GM12878 (cell line): Measurements from ENCODE around the gene YEATS2. TPM values are rescaled to one million over a fixed set of nuclear protein-coding genes. Genes with fewer than 3 reads are reported as not detected.

Experiments used
- ATAC-seq: fragments of 200-7000 bp; cut with Tn5 transposase; 3 replicates; pipeline ENCODE4 v1.9.1; 2020; ENCODE audit warnings: mild to moderate bottlenecking, moderate library complexity
- BruUV-seq: library from RNA; stranded (reverse); fragments of 400-500 nt; replicated peaks from 2 replicates; lab custom pipeline; 2021; lab: Mats Ljungman, UMichigan
- CTCF ChIA-PET: fragments of 300-600 bp; sonication (Branson Sonifier 250); formaldehyde crosslinking; extraction: SDS; loops from one replicate; lab custom pipeline; 2021; ENCODE audit warnings: inconsistent platforms; lab: Yijun Ruan, JAX
- POLR2A ChIA-PET: fragments of 350-600 bp; formaldehyde crosslinking; extraction: SDS; loops from one replicate; lab custom pipeline; 2021; ENCODE audit warnings: inconsistent platforms; lab: Charles Lee
- RAD21 ChIA-PET: fragments of 300-600 bp; sonication (Branson Sonifier 250); formaldehyde crosslinking; loops from one replicate; lab custom pipeline; 2023; ENCODE audit warnings: antibody characterized with exemption; ENCODE audit not compliant: unreplicated experiment; lab: Charles Lee
- SMC1A ChIA-PET: fragments of 300-600 bp; sonication (Branson Sonifier 250); formaldehyde crosslinking; loops from one replicate; lab custom pipeline; 2023; ENCODE audit not compliant: unreplicated experiment, uncharacterized antibody; lab: Charles Lee
- DNase-seq: peaks from one replicate; pipeline ENCODE4 v3.0.0-alpha.2; 2011; ENCODE audit warnings: low read depth, low spot score
- FAIRE-seq: peaks from 3 replicates; lab custom pipeline; 2011; peaks lifted over from hg19 to GRCh38; lab: Jason Lieb, UNC
- H2AFZ ChIP-seq: 2 replicates; pipeline ENCODE4 v1.6.0; 2011; ENCODE audit warnings: low read depth, low read length, control low read depth; ENCODE audit not compliant: control insufficient read depth
- H3K27ac ChIP-seq: 2 replicates; pipeline ENCODE4 v1.5.1; 2011; ENCODE audit warnings: control low read depth; ENCODE audit not compliant: control insufficient read depth, insufficient read depth
- H3K27me3 ChIP-seq, 2 experiments: replicated peaks in 1 of 2; 2 replicates each; pipeline versions ENCODE4 v1.6.0 to v1.6.1; 2011; ENCODE audit warnings: low read length in 1 of 2; ENCODE audit not compliant: control insufficient read depth in 2 of 2, insufficient read depth in 2 of 2
- H3K36me3 ChIP-seq, 2 experiments: 2 replicates each; pipeline ENCODE4 v1.5.1; 2011; ENCODE audit warnings: low read length in 1 of 2; ENCODE audit not compliant: control insufficient read depth in 2 of 2, insufficient read depth in 2 of 2
- H3K4me1 ChIP-seq: 2 replicates; pipeline ENCODE4 v1.6.1; 2011; ENCODE audit warnings: mild to moderate bottlenecking, low read length, moderate library complexity, mixed read lengths; ENCODE audit not compliant: control insufficient read depth, insufficient read depth
- H3K4me2 ChIP-seq: 2 replicates; pipeline ENCODE4 v1.6.0; 2011; ENCODE audit warnings: control low read depth; ENCODE audit not compliant: control insufficient read depth, insufficient read depth
- H3K4me3 ChIP-seq: fragments of 200-600 bp; sonication (generic); 2 replicates; pipeline ENCODE4 v1.5.1; 2016
- H3K79me2 ChIP-seq: 2 replicates; pipeline ENCODE4 v1.6.0; 2011; ENCODE audit warnings: low read length; ENCODE audit not compliant: control insufficient read depth, insufficient read depth
- H3K9ac ChIP-seq: 2 replicates; pipeline ENCODE4 v1.8.0; 2011; ENCODE audit warnings: low read length, control low read depth, mixed read lengths; ENCODE audit not compliant: control insufficient read depth, insufficient read depth
- H3K9me3 ChIP-seq: replicated peaks from 3 replicates; pipeline ENCODE4 v1.5.1; 2011; ENCODE audit warnings: mild to moderate bottlenecking, low read length; ENCODE audit not compliant: control insufficient read depth, insufficient read depth
- H4K20me1 ChIP-seq: 2 replicates; pipeline ENCODE4 v1.6.0; 2011; ENCODE audit not compliant: control insufficient read depth, insufficient read depth
- CREM ChIP-seq: IDR thresholded peaks from 2 replicates; pipeline ENCODE4 v1.6.1; 2014; ENCODE audit warnings: antibody characterized with exemption, low read depth
- FOXM1 ChIP-seq: IDR thresholded peaks from 2 replicates; pipeline ENCODE4 v1.6.1; 2012; ENCODE audit warnings: low read depth, mild to moderate bottlenecking, inconsistent platforms, low read length, moderate library complexity
- LARP7 ChIP-seq: fragments of 450-650 bp; IDR thresholded peaks from 2 replicates; pipeline ENCODE4 v1.6.1; 2017; ENCODE audit warnings: mild to moderate bottlenecking
- MEF2B ChIP-seq: fragments of 450-650 bp; IDR thresholded peaks from 2 replicates; pipeline ENCODE4 v1.6.1; 2018; ENCODE audit warnings: mild to moderate bottlenecking, moderate library complexity; ENCODE audit not compliant: partially characterized antibody, poor library complexity, severe bottlenecking
- SMC3 ChIP-seq: IDR thresholded peaks from 2 replicates; pipeline ENCODE4 v1.6.1; 2011; ENCODE audit warnings: low read length, improper control_type of control experiment, borderline replicate concordance
- TARDBP ChIP-seq: IDR thresholded peaks from 2 replicates; pipeline ENCODE4 v1.6.1; 2016; ENCODE audit warnings: borderline replicate concordance
- TCF7 ChIP-seq: IDR thresholded peaks from 2 replicates; pipeline ENCODE4 v1.6.1; 2014; ENCODE audit warnings: antibody characterized with exemption, borderline replicate concordance
- WGBS: methylation state at CpG from one replicate; pipeline ENCODE4 v1.1.6; 2016; ENCODE audit warnings: low lambda C conversion rate; ENCODE audit not compliant: insufficient replicate concordance, insufficient coverage; ENCODE audit errors: missing lambda C conversion rate; 5-methylcytosine and 5-hydroxymethylcytosine counted together
- in situ Hi-C: fragments of 300-500 bp; cut with MboI; formaldehyde crosslinking; loops from 9 replicates; pipeline ENCODE4 v1.14.3; 2018; ENCODE audit warnings: mixed read lengths
- intact Hi-C: fragments of 100-400 bp; cut with micrococcal nuclease; formaldehyde crosslinking; loops from one replicate; pipeline ENCODE4 v1.14.2; 2022; ENCODE audit not compliant: unreplicated experiment
- polyA plus RNA-seq, 11 experiments: library from polyadenylated mRNA; depleted of rRNA in 4 of 11; unstranded in 6 of 11; stranded (reverse) in 5 of 11; fragments of >200 nt; fragmentation: Nextera tagmentation in 4 of 11; fragmentation: Illumina TruSeq in 1 of 11; extraction: Ambion mirVana in 4 of 11; extraction: Trizol in 1 of 11; gene quantifications; 1 replicate in 1 of 11; 2 replicates in 10 of 11; pipeline versions ENCODE4 v1.2.1 to v1.2.3, GENCODE V29; 2011 to 2016; ENCODE audit warnings: inconsistent platforms in 2 of 11, missing spikeins in 2 of 11, low read depth in 1 of 11
- total RNA-seq, 4 experiments: library from RNA; depleted of rRNA in 3 of 4; stranded (reverse); fragments of >200 nt in 3 of 4; fragmentation: Illumina TruSeq in 1 of 4; extraction: Trizol in 1 of 4; gene quantifications; 2 replicates each; pipeline versions ENCODE4 v1.2.1 to v1.2.3, GENCODE V29; 2013 to 2021
- TF ChIP-seq, protein P1 (sequence below): IDR thresholded peaks from 2 replicates; pipeline ENCODE4 v1.6.1; 2012; ENCODE audit warnings: mild to moderate bottlenecking, low read depth, low read length
- TF ChIP-seq, protein P2 (sequence below): IDR thresholded peaks from 2 replicates; pipeline ENCODE4 v1.6.1; 2011; ENCODE audit warnings: borderline replicate concordance, low read depth, mild to moderate bottlenecking, moderate library complexity, low read length; ENCODE audit not compliant: insufficient read depth, poor library complexity, severe bottlenecking
- TF ChIP-seq, protein P3 (sequence below): fragments of 450-650 bp; IDR thresholded peaks from 2 replicates; pipeline ENCODE4 v1.6.1; 2017; ENCODE audit warnings: borderline replicate concordance
- TF ChIP-seq, protein P4 (sequence below): IDR thresholded peaks from 2 replicates; pipeline ENCODE4 v1.6.1; 2012; ENCODE audit warnings: low read depth, low read length, improper control_type of control experiment

Gene YEATS2
- total and polyA plus RNA-seq, 10 of the 15 experiments (the other 5 are each of a cell fraction or from before 2014, with no cell fraction given), result 1.9 to 65.3 (median 25.8) TPM

DNA sequence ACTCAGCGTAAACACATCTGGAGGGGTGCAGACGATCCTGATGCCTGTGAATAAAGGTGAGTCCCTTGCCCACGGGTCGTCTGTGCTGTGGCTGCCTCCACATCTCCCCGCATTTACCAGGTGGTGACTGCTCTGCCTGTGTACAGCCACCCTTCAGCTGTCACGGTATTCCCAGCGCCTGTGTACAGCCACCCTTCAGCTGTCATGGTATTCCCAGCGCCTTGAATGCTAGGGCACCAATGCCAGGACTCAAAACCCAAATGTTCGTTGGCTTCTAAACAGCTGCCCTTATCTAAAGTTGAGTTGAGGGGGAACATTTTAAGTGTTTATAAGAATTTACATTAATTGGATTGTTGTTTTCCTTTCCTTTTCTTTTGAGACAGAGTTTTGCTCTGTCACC lies 100.4 kb downstream of the YEATS2 start:
- Histone ChIP-seq H3K27ac (no peak overlapping the region), H3K9ac (no peak overlapping the region), H3K79me2 (no peaks in the 10 kb centered on the region), H2AFZ (no peak overlapping the region), H3K9me3 (no peaks in the 10 kb centered on the region), H3K36me3 (peaks cover 10 to 38% of the 10 kb centered on the region in 2 experiments), H3K4me3 (no peak overlapping the region), H3K27me3 (no peaks in the 10 kb centered on the region), H3K4me1 (no peaks in the 10 kb centered on the region), H3K4me2 (no peak overlapping the region), H4K20me1 (no peaks in the 10 kb centered on the region)
- intact Hi-C loops, result no loop called here
- SMC1A ChIA-PET, result no interaction called here
- DNase-seq, result no peak
- no TSS peak for BruUV-seq
- no peak for ATAC-seq
- TF ChIP-seq LARP7, result no peak
- TF ChIP-seq SMC3, result no peak
- TF ChIP-seq, protein P1, sequence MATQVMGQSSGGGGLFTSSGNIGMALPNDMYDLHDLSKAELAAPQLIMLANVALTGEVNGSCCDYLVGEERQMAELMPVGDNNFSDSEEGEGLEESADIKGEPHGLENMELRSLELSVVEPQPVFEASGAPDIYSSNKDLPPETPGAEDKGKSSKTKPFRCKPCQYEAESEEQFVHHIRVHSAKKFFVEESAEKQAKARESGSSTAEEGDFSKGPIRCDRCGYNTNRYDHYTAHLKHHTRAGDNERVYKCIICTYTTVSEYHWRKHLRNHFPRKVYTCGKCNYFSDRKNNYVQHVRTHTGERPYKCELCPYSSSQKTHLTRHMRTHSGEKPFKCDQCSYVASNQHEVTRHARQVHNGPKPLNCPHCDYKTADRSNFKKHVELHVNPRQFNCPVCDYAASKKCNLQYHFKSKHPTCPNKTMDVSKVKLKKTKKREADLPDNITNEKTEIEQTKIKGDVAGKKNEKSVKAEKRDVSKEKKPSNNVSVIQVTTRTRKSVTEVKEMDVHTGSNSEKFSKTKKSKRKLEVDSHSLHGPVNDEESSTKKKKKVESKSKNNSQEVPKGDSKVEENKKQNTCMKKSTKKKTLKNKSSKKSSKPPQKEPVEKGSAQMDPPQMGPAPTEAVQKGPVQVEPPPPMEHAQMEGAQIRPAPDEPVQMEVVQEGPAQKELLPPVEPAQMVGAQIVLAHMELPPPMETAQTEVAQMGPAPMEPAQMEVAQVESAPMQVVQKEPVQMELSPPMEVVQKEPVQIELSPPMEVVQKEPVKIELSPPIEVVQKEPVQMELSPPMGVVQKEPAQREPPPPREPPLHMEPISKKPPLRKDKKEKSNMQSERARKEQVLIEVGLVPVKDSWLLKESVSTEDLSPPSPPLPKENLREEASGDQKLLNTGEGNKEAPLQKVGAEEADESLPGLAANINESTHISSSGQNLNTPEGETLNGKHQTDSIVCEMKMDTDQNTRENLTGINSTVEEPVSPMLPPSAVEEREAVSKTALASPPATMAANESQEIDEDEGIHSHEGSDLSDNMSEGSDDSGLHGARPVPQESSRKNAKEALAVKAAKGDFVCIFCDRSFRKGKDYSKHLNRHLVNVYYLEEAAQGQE, result no peak
- TF ChIP-seq, protein P2, sequence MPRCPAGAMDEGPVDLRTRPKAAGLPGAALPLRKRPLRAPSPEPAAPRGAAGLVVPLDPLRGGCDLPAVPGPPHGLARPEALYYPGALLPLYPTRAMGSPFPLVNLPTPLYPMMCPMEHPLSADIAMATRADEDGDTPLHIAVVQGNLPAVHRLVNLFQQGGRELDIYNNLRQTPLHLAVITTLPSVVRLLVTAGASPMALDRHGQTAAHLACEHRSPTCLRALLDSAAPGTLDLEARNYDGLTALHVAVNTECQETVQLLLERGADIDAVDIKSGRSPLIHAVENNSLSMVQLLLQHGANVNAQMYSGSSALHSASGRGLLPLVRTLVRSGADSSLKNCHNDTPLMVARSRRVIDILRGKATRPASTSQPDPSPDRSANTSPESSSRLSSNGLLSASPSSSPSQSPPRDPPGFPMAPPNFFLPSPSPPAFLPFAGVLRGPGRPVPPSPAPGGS, result no peak
- no peak for TF ChIP-seq TARDBP
- TF ChIP-seq FOXM1, result no peak
- no peak for TF ChIP-seq CREM
- no peak for TF ChIP-seq MEF2B
- TF ChIP-seq, protein P3, sequence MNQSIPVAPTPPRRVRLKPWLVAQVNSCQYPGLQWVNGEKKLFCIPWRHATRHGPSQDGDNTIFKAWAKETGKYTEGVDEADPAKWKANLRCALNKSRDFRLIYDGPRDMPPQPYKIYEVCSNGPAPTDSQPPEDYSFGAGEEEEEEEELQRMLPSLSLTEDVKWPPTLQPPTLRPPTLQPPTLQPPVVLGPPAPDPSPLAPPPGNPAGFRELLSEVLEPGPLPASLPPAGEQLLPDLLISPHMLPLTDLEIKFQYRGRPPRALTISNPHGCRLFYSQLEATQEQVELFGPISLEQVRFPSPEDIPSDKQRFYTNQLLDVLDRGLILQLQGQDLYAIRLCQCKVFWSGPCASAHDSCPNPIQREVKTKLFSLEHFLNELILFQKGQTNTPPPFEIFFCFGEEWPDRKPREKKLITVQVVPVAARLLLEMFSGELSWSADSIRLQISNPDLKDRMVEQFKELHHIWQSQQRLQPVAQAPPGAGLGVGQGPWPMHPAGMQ, result no peak
- TF ChIP-seq TCF7, result no peak
- TF ChIP-seq, protein P4, sequence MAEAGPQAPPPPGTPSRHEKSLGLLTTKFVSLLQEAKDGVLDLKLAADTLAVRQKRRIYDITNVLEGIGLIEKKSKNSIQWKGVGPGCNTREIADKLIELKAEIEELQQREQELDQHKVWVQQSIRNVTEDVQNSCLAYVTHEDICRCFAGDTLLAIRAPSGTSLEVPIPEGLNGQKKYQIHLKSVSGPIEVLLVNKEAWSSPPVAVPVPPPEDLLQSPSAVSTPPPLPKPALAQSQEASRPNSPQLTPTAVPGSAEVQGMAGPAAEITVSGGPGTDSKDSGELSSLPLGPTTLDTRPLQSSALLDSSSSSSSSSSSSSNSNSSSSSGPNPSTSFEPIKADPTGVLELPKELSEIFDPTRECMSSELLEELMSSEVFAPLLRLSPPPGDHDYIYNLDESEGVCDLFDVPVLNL, result no peak
- RAD21 ChIA-PET, result interaction anchor here (0.9 kb wide), 1 partner anchor 85 kb away, joined by 4 read pairs; no protein-coding TSS in a partner anchor
- in situ Hi-C loops, result no loop called here
- 100% methylated on average over 9 of the region's 9 CpGs for WGBS
- CTCF ChIA-PET, result no interaction called here
- FAIRE-seq, result no peak
- POLR2A ChIA-PET, result interaction anchor here (1.6 kb wide), 1 partner anchor 9 kb away, joined by 5 read pairs; no protein-coding TSS in a partner anchor
